PC-9 (cell line): ENCODE results near the gene MRPS27. TPM values are rescaled to one million over a fixed set of nuclear protein-coding genes. Genes with fewer than 3 reads are reported as not detected.
"Not testable (repeated sequence)": the region's sequence is repeated elsewhere in the genome, so short reads cannot be mapped to it uniquely, and the experiment has no call there.

ENCODE experiments used
- BruUV-seq: library from RNA; stranded (reverse); fragments of 400-500 nt; replicated peaks from 2 replicates; lab custom pipeline; 2021; lab: Mats Ljungman, UMichigan
- CTCF ChIA-PET: fragments of 300-600 bp; sonication (Branson Sonifier 250); formaldehyde crosslinking; loops from one replicate; lab custom pipeline; 2022; ENCODE audit warnings: antibody characterized with exemption; lab: Charles Lee
- POLR2A ChIA-PET: fragments of 300-600 bp; sonication (Branson Sonifier 250); formaldehyde crosslinking; loops from one replicate; lab custom pipeline; 2022; ENCODE audit warnings: antibody characterized with exemption; ENCODE audit not compliant: unreplicated experiment; lab: Charles Lee
- DNase-seq, 2 experiments: peaks; one replicate each; pipeline versions ENCODE4 v3.0.0 to v3.0.0-alpha.2; 2015 to 2022; ENCODE audit warnings: mixed read lengths in 1 of 2
- H2AFZ ChIP-seq: fragments of 200-600 bp; sonication (generic); 2 replicates; pipeline ENCODE4 v1.8.1; 2017; ENCODE audit warnings: antibody characterized with exemption
- H3F3A ChIP-seq: fragments of 200-600 bp; sonication (generic); 2 replicates; pipeline ENCODE4 v1.8.1; 2017; ENCODE audit warnings: antibody characterized with exemption, mild to moderate bottlenecking, low read depth; ENCODE audit not compliant: insufficient read depth
- H3K27ac ChIP-seq: fragments of 200-600 bp; sonication (generic); 2 replicates; pipeline ENCODE4 v1.6.1; 2016; ENCODE audit warnings: mixed run types
- H3K27me3 ChIP-seq: fragments of 200-600 bp; sonication (generic); 2 replicates; pipeline ENCODE4 v1.6.1; 2016; ENCODE audit warnings: low read depth, mixed run types; ENCODE audit not compliant: insufficient read depth
- H3K36me3 ChIP-seq: fragments of 200-600 bp; sonication (generic); 2 replicates; pipeline ENCODE4 v1.6.1; 2016; ENCODE audit warnings: low read depth, mixed run types
- H3K4me1 ChIP-seq: fragments of 200-600 bp; sonication (generic); replicated peaks from 2 replicates; pipeline ENCODE4 v1.6.1; 2016; ENCODE audit warnings: mixed run types; ENCODE audit not compliant: insufficient read depth
- H3K4me2 ChIP-seq: fragments of 200-600 bp; sonication (generic); 2 replicates; pipeline ENCODE4 v1.6.1; 2017; ENCODE audit warnings: mixed run types
- H3K4me3 ChIP-seq: fragments of 200-600 bp; sonication (generic); 2 replicates; pipeline ENCODE4 v1.6.1; 2016; ENCODE audit warnings: mixed run types
- H3K79me2 ChIP-seq: fragments of 200-600 bp; sonication (generic); 2 replicates; pipeline ENCODE4 v1.6.1; 2017; ENCODE audit warnings: low read depth, mixed run types
- H3K9me2 ChIP-seq: fragments of 200-600 bp; sonication (generic); 2 replicates; pipeline ENCODE4 v1.8.1; 2017; ENCODE audit warnings: mild to moderate bottlenecking; ENCODE audit not compliant: insufficient read depth
- H3K9me3 ChIP-seq: fragments of 200-600 bp; sonication (generic); 2 replicates; pipeline ENCODE4 v1.8.1; 2016; ENCODE audit warnings: low read depth; ENCODE audit not compliant: insufficient read depth
- H4K20me1 ChIP-seq: fragments of 200-600 bp; sonication (generic); 2 replicates; pipeline ENCODE4 v1.8.1; 2017; ENCODE audit not compliant: insufficient read depth
- EZH2 ChIP-seq: fragments of 200-600 bp; sonication (generic); IDR thresholded peaks from 2 replicates; pipeline ENCODE4 v1.8.0; 2017; ENCODE audit warnings: antibody characterized with exemption, low read depth
- intact Hi-C: fragments of 100-400 bp; cut with micrococcal nuclease; formaldehyde crosslinking; loops from one replicate; pipeline ENCODE4 v1.10.0; 2022; ENCODE audit not compliant: unreplicated experiment
- total RNA-seq: library from RNA; stranded (reverse); gene quantifications from 2 replicates; pipeline ENCODE4 v1.2.3, GENCODE V29; 2021
- TF ChIP-seq, protein P1 (sequence below): fragments of 200-600 bp; sonication (generic); conservative IDR thresholded peaks from 2 replicates; pipeline ENCODE4 v1.6.1; 2017; ENCODE audit warnings: mixed run types, antibody characterized with exemption, mild to moderate bottlenecking, moderate library complexity

Gene MRPS27
- total RNA-seq, 1 experiment from 2014 or later, result 71.0 TPM

DNA sequence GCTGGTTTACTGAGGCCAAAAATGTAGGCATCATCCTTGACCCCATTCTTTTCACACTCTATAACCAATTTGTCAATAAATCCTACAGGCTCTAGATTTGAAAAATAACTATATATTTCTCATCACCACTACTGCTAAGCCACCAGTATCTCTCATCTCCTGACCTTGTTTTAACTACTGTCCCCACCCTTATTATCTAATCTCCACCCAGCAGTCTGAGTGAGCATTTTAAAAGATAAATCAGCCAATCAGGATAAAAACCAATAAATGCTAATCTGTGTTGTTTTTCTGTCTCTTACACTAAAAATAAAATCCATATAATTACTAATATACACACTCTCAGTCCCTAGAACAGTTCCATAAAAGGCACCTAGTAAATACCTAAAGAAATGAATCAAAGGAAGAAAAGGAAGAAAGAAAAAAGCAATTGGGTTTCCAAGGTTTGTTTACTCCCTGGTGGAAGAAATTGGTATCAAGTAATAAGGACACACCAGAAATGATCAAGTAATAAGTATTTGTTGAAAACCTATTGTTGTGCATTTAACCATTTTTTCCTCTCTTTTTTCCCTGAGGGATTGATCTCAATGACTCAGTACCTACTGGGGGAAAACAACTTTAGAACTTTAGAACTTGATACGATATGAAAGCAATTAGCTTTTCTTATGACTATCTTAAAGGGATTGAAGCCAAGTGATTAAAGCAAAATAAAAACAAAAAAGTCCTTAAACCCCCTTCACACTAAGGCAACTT lies 19.3 kb downstream of the MRPS27 start:
- no peak for TF ChIP-seq EZH2
- TF ChIP-seq, protein P1, sequence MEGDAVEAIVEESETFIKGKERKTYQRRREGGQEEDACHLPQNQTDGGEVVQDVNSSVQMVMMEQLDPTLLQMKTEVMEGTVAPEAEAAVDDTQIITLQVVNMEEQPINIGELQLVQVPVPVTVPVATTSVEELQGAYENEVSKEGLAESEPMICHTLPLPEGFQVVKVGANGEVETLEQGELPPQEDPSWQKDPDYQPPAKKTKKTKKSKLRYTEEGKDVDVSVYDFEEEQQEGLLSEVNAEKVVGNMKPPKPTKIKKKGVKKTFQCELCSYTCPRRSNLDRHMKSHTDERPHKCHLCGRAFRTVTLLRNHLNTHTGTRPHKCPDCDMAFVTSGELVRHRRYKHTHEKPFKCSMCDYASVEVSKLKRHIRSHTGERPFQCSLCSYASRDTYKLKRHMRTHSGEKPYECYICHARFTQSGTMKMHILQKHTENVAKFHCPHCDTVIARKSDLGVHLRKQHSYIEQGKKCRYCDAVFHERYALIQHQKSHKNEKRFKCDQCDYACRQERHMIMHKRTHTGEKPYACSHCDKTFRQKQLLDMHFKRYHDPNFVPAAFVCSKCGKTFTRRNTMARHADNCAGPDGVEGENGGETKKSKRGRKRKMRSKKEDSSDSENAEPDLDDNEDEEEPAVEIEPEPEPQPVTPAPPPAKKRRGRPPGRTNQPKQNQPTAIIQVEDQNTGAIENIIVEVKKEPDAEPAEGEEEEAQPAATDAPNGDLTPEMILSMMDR, result no peak
- BruUV-seq, result no TSS peak
- H3K9me3 ChIP-seq, result no peaks in the 10 kb centered on the region
- ChIA-PET CTCF (no interaction called here), POLR2A (no interaction called here)
- no peak overlapping the region for H2AFZ ChIP-seq
- peaks cover 50% of the 10 kb centered on the region for H3K79me2 ChIP-seq
- H3F3A ChIP-seq, result no peaks in the 10 kb centered on the region
- H3K4me3 ChIP-seq, result no peak overlapping the region
- H3K36me3 ChIP-seq, result 0 out of 2 replicates have a peak, but pooled peaks cover 5% of the 10 kb centered on the region
- no peak for DNase-seq
- H3K4me1 ChIP-seq, result no peaks in the 10 kb centered on the region
- H3K9me2 ChIP-seq, result no peaks in the 10 kb centered on the region
- H3K27ac ChIP-seq, result no peak overlapping the region
- H3K27me3 ChIP-seq, result no peaks in the 10 kb centered on the region
- H4K20me1 ChIP-seq, result no peaks in the 10 kb centered on the region
- H3K4me2 ChIP-seq, result no peak overlapping the region
- intact Hi-C loops, result loop anchor here (10.0 kb wide), 1 partner anchor 366 kb away; no protein-coding TSS in a partner anchor

DNA sequence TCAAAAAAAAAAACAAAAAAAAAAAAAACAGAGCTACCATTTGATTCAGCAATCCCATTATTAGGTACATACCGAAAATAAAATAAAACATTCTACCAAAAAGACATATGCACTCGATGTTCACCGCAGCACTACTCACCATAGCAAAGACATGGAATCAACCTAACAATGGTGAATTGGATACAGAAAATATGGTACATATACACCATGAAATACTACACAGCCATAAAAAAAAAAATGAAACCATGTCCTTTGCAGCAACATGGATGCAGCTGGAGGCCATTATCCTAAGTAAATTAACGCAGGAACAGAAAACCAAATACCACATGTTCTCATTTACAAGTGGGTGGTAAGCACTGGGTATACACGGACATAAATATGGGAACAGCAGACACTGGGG lies 21.3 kb downstream of the MRPS27 start:
- H4K20me1 ChIP-seq, result no peaks in the 10 kb centered on the region
- H3K27me3 ChIP-seq, result no peaks in the 10 kb centered on the region
- H3K4me3 ChIP-seq, result no peak overlapping the region
- CTCF ChIA-PET, result interaction anchor here (0.6 kb wide), 2 partner anchors 249 to 376 kb away, joined by 3 read pairs; no protein-coding TSS in a partner anchor
- H3K4me2 ChIP-seq, result no peak overlapping the region
- no peaks in the 10 kb centered on the region for H3K9me3 ChIP-seq
- H3K27ac ChIP-seq, result no peak overlapping the region
- no peaks in the 10 kb centered on the region for H3K9me2 ChIP-seq
- TF ChIP-seq, protein P1, result no peak
- no peak for TF ChIP-seq EZH2
- no TSS peak for BruUV-seq
- no peaks in the 10 kb centered on the region for H3K4me1 ChIP-seq
- H3K79me2 ChIP-seq, result peaks cover 29% of the 10 kb centered on the region
- no peak overlapping the region for H2AFZ ChIP-seq
- no peak for DNase-seq
- no peaks in the 10 kb centered on the region for H3F3A ChIP-seq
- 0 out of 2 replicates have a peak, but pooled peaks cover 5% of the 10 kb centered on the region for H3K36me3 ChIP-seq
- intact Hi-C loops, result no loop called here
- POLR2A ChIA-PET, result no interaction called here

DNA sequence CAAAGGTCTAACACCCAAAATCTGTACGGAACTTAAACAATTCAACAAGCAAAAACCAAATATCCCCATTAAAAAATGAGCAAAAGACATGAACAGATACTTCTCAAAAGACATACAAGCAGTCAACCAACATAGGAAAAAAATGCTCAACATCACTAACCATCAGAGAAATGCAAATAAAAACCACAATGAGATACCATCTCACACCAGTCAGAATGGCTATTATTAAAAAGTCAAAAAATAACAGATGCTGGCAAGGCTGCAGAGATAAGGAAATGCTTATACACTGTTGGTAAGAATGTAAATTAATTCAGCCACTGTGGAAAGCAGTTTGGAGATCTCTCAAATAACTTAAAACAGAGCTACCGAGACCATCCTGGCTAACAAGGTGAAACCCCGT lies 21.9 kb downstream of the MRPS27 start:
- BruUV-seq, H3K4me3 ChIP-seq, H3K27ac ChIP-seq, H3K4me2 ChIP-seq, CTCF ChIA-PET, H3K4me1 ChIP-seq, H4K20me1 ChIP-seq, H3K27me3 ChIP-seq, DNase-seq, H3F3A ChIP-seq, POLR2A ChIA-PET, H3K9me3 ChIP-seq, H2AFZ ChIP-seq, H3K36me3 ChIP-seq, intact Hi-C loops, H3K9me2 ChIP-seq: not testable (repeated sequence)
- peaks cover 25% of the 10 kb centered on the region for H3K79me2 ChIP-seq
